Mammary epithelial cell (primary cell): ENCODE data around the gene LEMD3.

Source experiments
- CTCF ChIP-seq, 2 donors: IDR thresholded peaks in 1 of 2; conservative IDR thresholded peaks in 1 of 2; 2 replicates each; pipeline ENCODE4 v1.5.1; 2011 to 2012; ENCODE audit warnings: inconsistent platforms in 2 of 2, low read length in 2 of 2, mild to moderate bottlenecking in 2 of 2, control low read depth in 1 of 2, low read depth in 1 of 2; ENCODE audit not compliant: insufficient read depth in 1 of 2; ENCODE audit errors: extremely low read depth in 1 of 2
- EZH2 ChIP-seq: IDR thresholded peaks from 2 replicates; pipeline ENCODE4 v1.6.1; 2012; ENCODE audit warnings: low read length, inconsistent platforms, borderline replicate concordance

- TF ChIP-seq CTCF (conservative IDR thresholded peaks at IDR 0.05 in 1 of 2, IDR thresholded peaks at IDR 0.05 in 1 of 2; ENCODE audit: extremely low read depth in 1 of 2, insufficient read depth in 1 of 2, low read depth in 1 of 2, low read length in 2 of 2) = no peak
- TF ChIP-seq EZH2 = no peak
Measured at GRCh38 chr12:65122703-65123102, 46.7 kb upstream of the LEMD3 start.
